DMS 273 treated with DMSO at 0.1 percent for 48 hours (cell line): ENCODE results near the gene DNAJC11.

Source experiments
- DNase-seq: peaks from one replicate; lab custom pipeline; 2025; lab: John Stamatoyannopoulos, UW

The DNAJC11 gene

DNA sequence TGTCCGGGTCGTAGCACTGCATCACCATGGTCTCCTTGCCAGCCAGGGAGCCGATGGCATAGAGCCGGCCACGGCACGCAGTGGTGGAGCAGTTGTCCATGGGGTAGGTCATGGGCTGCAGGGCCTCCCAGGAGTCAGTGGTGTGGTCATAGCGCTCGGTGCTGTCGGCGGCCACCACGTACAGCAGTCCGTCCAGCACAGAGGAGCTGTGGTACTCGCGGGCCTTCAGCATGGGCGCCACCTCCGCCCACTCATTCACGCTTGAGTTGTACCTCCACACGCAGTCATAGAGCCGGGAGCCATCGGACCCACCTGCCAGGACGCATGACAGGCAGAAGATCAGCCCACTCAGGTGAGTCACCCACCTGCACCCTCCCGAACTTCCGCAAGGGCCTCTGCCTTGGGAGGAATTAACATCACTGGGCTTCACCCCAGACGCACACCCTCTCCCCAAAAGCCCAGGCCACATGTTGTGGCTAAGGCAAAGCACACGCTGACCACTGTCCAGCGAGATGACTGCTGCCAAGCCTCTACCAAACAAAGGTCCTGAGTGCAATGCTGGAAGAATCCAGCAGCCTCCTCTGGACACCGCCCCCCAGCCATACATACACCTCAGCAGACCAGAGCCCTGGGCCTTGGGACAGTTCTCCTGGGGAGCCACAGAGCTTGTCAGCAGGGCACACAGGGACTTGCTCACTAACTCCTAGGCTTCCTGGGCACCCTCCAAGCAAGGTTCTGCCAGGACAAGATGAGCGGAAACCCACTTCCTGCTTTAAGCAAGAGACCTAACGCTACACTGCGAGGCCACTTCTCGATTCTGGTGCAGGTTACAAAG, 102.3 kb downstream of the DNAJC11 start:
- no peak for DNase-seq

DNA sequence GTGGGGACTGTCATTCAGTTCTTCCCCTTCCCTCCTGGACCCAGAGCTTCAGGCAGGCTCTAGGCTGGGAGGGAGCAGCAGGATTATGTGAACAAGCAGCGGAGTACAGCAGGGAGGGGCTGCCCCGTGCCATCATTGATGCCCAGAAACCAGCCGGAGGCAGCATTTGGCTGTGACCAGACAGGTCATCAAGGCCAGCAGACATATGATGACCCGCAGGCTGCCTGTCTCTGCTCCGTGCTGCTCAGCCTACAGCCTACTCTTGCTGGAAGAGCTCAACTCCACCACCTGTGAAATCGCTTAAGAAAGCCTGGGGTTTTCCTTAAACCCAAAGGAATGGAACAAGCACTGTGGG, 103.9 kb downstream of the DNAJC11 start:
- DNase-seq = no peak

DNA sequence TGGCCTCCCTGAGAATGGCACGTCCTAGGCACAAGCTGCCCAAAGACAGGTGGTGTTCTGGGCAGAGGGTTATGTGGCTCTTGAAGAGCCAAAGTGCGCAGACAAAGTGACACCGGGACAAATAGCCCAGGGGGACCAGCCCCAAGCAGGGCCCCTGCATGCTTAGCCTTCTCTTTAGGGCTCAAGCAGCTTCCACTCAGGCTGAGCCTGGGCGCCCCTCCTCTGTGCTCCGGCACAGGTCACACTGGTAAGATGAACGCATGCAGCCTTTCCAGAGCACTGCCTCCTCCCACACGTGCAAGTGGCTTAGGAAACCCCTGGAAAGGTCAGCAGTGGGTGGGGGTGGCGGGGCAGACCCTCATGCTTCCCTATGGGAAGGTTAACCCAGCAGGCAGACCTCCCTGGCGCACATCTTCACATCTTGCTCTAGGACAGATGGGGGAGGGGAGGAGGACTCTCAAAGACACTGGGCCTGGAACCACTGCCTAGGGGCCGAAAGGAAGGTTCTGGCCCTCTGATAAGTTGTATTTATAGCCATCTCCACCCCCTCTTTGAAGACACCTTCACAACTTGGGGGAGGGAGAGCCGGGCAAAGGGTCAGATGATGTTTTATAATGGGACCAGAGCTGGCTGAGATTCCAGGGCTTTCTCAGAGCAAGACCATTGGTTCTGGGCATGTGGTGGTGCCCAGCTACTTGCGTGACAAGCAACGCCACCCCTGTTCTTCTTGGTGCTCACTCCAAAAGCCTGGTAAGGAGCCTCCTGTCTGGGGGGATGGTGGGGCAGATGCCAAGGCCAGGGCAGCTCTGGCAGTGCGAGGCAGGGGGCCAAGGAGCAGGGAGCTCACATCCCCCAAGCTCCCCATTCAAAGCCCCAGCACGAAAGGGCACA, 104.5 kb downstream of the DNAJC11 start:
- no peak for DNase-seq

- no peak for DNase-seq
These were observed 105.3 kb downstream of the DNAJC11 start for GRCh38 chr1:6596351-6596750.

- DNase-seq = no peak
These were observed 106.5 kb downstream of the DNAJC11 start for GRCh38 chr1:6594977-6595740.

GRCh38 chr1:6593810-6594209, 107.8 kb downstream of the DNAJC11 start:
- DNase-seq = no peak

GRCh38 chr1:6592865-6593593, 108.6 kb downstream of the DNAJC11 start:
- DNase-seq = no peak

GRCh38 chr1:6592441-6592840, 109.2 kb downstream of the DNAJC11 start:
- no peak for DNase-seq

- DNase-seq = no peak
These were observed 110.0 kb downstream of the DNAJC11 start for GRCh38 chr1:6591644-6592043.

DNA sequence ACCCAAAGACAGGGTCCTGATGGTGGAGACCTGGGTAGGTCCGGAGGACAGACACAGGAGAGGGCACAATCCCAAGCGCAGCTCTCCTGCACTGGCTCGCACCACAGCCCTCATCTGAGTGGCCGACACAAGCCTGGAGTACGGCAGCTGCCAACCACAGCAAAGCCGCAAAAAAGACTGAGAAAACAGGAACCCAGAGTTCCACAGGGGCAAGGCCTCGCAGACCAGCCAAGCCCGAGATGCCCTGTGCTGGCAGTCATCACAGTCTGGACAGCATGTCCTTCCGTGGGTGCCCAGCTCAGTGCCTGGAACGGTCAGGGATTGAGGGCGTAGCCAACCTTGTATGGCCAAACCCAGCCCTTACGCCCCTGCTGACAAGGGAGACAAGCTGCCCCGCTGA, 110.4 kb downstream of the DNAJC11 start:
- DNase-seq = no peak

DNA sequence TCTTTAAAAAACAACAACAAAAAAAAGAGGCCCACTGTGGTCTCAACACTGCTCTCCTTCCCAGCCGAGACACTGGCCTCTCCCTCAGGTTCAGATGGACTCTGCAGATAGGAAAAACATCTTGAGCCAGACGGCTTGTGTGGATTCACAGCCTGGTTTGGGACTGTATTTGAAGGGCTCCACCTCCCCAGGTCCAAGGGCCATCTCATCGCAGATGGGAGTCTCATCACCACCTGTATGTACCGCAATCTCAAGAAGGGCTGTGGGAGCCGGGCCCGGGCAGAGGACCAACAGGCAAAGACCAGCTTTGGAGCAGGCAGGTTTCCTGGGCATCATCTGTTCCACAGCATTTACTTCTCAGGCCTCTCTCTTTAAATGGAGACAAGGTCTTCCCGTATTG, 111.6 kb downstream of the DNAJC11 start:
- no peak for DNase-seq

DNA sequence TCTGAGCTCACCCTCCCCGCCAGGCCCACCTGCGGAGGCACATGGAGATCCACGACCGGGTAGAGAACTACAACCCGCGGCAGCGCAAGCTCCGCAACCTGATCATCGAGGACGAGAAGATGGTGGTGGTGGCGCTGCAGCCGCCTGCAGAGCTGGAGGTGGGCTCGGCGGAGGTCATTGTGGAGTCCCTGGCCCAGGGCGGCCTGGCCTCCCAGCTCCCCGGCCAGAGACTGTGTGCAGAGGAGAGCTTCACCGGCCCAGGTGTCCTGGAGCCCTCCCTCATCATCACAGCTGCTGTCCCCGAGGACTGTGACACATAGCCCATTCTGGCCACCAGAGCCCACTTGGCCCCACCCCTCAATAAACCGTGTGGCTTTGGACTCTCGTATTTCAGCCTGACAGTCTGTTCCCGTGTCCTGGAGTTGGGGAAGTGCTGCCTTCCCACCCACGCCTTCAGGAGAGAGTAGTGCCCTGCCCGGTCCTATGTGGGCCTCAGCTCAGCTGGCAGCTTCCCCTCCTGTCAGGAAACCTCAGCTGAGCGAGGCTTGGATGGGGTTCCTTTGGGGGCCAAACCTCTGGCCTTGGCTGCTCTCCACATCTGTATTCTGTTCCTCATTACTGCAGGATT, 112.6 kb downstream of the DNAJC11 start:
- no peak for DNase-seq

GRCh38 chr1:6588128-6588892, 113.3 kb downstream of the DNAJC11 start:
- no peak for DNase-seq

- no peak for DNase-seq
These were observed 114.2 kb downstream of the DNAJC11 start for GRCh38 chr1:6587261-6588005.

DNA sequence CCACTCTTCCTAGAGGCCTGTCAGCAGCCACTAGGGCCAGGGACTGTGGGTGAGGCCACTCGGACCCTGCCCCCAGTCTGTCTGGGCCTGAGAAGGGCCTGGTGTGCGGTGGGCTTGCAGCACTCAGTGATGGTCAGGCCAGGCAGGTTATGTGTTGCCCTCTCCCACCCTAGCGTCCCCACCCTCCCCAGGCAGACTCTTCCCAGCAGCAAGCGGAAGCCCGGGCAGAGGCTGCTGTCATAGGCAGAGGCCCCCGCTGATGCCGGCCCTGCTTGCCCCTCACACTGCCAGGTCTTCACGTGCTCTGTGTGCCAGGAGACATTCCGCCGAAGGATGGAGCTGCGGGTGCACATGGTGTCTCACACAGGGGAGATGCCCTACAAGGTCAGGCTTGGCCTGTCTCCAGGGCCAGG, 115.2 kb downstream of the DNAJC11 start:
- no peak for DNase-seq

- no peak for DNase-seq
These were observed 115.8 kb downstream of the DNAJC11 start for GRCh38 chr1:6585841-6586240.

DNA sequence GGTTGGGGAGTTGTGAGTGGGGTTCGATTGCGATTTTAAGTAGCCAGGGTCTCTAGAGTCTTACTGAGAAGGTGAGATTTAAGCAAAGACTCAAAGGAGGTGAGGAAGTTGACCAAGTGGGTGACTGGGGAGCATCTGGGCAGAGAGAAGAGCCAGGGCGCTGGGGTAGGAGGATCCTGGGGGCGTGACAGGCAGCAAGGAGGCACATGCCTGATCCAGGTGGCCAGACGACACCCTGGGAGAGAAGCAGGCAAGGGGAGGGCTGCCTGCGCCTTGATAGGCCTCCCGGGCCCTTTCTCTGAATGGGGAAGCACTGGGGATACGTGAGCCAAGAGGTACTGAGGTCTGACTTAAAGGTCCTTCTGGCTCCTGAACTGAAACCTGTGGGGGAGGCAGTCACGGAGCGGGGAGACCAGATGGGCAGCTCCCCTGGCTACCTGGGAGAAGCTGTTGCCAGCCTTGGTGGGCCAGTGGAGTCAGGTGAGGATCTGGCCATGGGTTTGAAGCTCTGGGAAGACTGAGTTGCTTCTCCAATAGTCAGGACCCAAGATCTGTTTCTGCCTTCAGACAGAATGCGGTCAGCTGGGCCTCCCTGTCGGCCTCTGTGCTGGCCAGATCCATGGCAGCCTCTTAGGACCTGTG, 116.4 kb downstream of the DNAJC11 start:
- DNase-seq = no peak
